ENCODE measurements around the gene PCYT2. TPM values are rescaled to one million over a fixed set of nuclear protein-coding genes. Genes with fewer than 3 reads are reported as not detected.

The PCYT2 gene
- total and polyA plus RNA-seq, 2 donors (not counting 1 experiment from before 2014, with no cell fraction given) = 33.4 to 34.9 TPM

DNA sequence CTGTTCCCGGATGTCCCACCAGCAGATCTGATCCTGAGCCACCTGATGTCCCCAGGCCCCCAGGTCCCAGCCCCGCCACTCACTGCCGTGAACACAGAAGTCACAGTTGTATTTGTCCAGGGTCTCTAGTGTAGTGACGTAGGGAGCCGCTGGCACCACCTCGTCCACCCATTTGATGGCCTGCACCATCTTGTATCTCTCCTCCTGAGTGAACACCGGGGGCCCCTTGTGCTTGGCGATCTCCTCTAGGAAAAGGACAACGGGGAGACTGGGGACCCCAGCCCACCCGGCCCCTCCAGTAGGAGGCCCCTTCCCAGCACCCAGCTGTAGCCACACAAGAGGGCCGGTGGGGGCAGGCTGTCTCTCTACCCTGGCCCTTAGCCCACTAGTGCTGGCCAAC, 2.4 kb downstream of the PCYT2 start:
- ChIA-PET POLR2A (no interaction called here), CTCF (no interaction called here)
- Histone ChIP-seq H3K9me3 (ENCODE audit: control extremely low read depth in 1 of 3, control insufficient read depth in 2 of 3, insufficient read depth in 1 of 3, low read length in 2 of 3) (peaks cover 0 to 3% (median 0%) of the 10 kb centered on the region in 3 donors), H3K79me2 (ENCODE audit: control insufficient read depth, insufficient read depth, low read length) (peaks cover 24% of the 10 kb centered on the region), H3K4me3 (ENCODE audit: control extremely low read depth in 1 of 5, extremely low read depth in 1 of 5, insufficient read depth in 1 of 5, low read depth in 2 of 5, low read length in 4 of 5) (no peak overlapping the region), H3K9ac (ENCODE audit: low read length) (no peak overlapping the region), H4K20me1 (ENCODE audit: control insufficient read depth, insufficient read depth, low read length, poor library complexity, severe bottlenecking) (peaks cover 36% of the 10 kb centered on the region), H3K4me1 (ENCODE audit: control insufficient read depth in 2 of 2, insufficient read depth in 2 of 2, low read length in 2 of 2) (peaks cover 10 to 14% of the 10 kb centered on the region in 2 donors), H3K27ac (ENCODE audit: low read length in 2 of 2) (no peak overlapping the region), H3K36me3 (replicated peaks in 1 of 2; ENCODE audit: control extremely low read depth in 1 of 2, control insufficient read depth in 1 of 2, extremely low read depth in 1 of 2, insufficient read depth in 2 of 2, low read length in 1 of 2) (peaks cover 0 to 35% of the 10 kb centered on the region in 2 experiments), H2AFZ (ENCODE audit: insufficient read depth, low read depth, low read length, poor library complexity, severe bottlenecking) (no peak overlapping the region), H3K27me3 (replicated peaks in 1 of 4; ENCODE audit: control extremely low read depth in 1 of 4, control insufficient read depth in 3 of 4, insufficient read depth in 4 of 4, low read length in 3 of 4) (no peaks in the 10 kb centered on the region), H3K4me2 (replicated peaks; ENCODE audit: low read depth, low read length, poor library complexity, severe bottlenecking) (no peak overlapping the region)
- TF ChIP-seq EZH2 (IDR thresholded peaks at IDR 0.05; ENCODE audit: borderline replicate concordance, insufficient read depth, low read depth, low read length, poor library complexity, severe bottlenecking) = no peak
- TF ChIP-seq, protein P1, sequence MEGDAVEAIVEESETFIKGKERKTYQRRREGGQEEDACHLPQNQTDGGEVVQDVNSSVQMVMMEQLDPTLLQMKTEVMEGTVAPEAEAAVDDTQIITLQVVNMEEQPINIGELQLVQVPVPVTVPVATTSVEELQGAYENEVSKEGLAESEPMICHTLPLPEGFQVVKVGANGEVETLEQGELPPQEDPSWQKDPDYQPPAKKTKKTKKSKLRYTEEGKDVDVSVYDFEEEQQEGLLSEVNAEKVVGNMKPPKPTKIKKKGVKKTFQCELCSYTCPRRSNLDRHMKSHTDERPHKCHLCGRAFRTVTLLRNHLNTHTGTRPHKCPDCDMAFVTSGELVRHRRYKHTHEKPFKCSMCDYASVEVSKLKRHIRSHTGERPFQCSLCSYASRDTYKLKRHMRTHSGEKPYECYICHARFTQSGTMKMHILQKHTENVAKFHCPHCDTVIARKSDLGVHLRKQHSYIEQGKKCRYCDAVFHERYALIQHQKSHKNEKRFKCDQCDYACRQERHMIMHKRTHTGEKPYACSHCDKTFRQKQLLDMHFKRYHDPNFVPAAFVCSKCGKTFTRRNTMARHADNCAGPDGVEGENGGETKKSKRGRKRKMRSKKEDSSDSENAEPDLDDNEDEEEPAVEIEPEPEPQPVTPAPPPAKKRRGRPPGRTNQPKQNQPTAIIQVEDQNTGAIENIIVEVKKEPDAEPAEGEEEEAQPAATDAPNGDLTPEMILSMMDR (IDR thresholded peaks at IDR 0.05) = no peak
- ATAC-seq (ENCODE audit: low read depth) = no peak
- WGBS (ENCODE audit: insufficient coverage) = 97% methylated on average over 11 of the region's 11 CpGs
- no peak overlapping the region for H3K4me3 Mint-ChIP-seq
- no peak overlapping the region for H3K27ac Mint-ChIP-seq
- no peaks in the 10 kb centered on the region for H3K27me3 Mint-ChIP-seq
- no peak for DNase-seq
- no peaks in the 10 kb centered on the region for H3K9me3 Mint-ChIP-seq (ENCODE audit: insufficient read depth)
- intact Hi-C loops (cut with micrococcal nuclease) = no loop called here
- peaks cover 10% of the 10 kb centered on the region for H3K4me1 Mint-ChIP-seq

DNA sequence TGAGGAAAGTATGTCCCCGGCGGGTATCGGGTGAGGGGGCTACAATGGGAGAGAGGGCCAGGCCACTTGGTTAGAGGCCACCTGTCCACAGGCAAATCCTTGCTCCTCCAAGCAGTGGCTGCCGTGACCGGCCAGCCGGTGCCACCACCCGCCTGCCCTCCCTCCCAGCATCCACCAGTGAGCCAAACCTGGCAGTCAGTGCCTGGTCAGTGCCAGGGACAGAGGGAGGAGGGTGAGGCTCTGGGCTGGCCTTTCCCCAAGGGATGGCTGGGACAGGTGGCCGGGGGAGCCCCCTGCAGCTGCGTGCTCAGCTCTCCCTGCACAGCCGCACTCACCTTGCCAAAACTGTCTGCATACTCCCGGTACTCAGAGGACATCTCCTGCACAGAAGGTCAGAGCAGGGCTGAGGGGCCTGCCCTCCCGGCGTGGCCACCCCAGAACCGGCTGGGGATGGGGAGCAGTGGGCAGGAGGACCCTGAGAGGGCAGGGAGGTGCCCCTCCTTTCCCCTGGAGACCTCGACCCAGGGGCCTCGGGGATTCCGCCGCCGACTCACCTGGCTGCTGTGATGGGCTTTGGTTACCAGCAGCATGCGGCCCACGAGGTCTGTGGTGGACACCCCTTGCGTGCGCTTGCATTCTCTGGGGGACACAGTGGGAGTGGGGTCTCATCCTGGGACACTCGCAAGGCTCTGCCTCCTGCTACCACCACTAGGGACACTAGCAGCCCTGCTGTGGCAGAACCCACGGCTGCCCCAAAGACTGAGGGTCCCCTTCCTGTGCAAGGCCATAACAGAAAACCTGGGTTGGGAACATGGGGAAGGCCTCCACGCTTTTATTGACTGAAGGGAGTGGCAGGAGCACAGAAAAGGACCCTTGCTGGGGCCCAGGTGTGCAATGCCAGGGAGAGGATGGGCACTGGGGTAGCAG, 3.7 kb downstream of the PCYT2 start:
- Mint-ChIP-seq H3K4me1 (peaks cover 10% of the 10 kb centered on the region), H3K27me3 (no peaks in the 10 kb centered on the region), H3K4me3 (no peak overlapping the region), H3K9me3 (ENCODE audit: insufficient read depth) (no peaks in the 10 kb centered on the region), H3K27ac (no peak overlapping the region)
- DNase-seq (no peak), ATAC-seq (ENCODE audit: low read depth) (no peak)
- ChIA-PET CTCF (no interaction called here), POLR2A (interaction anchor here (0.7 kb wide), 1 partner anchor 11 kb away, joined by 5 read pairs; no protein-coding TSS in a partner anchor)
- H3K4me1 ChIP-seq (ENCODE audit: control insufficient read depth in 2 of 2, insufficient read depth in 2 of 2, low read length in 2 of 2) = peaks cover 14% of the 10 kb centered on the region in 2 donors
- peaks cover 0 to 23% of the 10 kb centered on the region in 2 experiments for H3K36me3 ChIP-seq (replicated peaks in 1 of 2; ENCODE audit: control extremely low read depth in 1 of 2, control insufficient read depth in 1 of 2, extremely low read depth in 1 of 2, insufficient read depth in 2 of 2, low read length in 1 of 2)
- intact Hi-C loops (cut with micrococcal nuclease) = no loop called here
- H3K27me3 ChIP-seq (replicated peaks in 1 of 4; ENCODE audit: control extremely low read depth in 1 of 4, control insufficient read depth in 3 of 4, insufficient read depth in 4 of 4, low read length in 3 of 4) = peaks cover 0 to 6% (median 2%) of the 10 kb centered on the region in 4 experiments
- no peak overlapping the region for H3K4me3 ChIP-seq (ENCODE audit: control extremely low read depth in 1 of 5, extremely low read depth in 1 of 5, insufficient read depth in 1 of 5, low read depth in 2 of 5, low read length in 4 of 5)
- H3K79me2 ChIP-seq (ENCODE audit: control insufficient read depth, insufficient read depth, low read length) = peaks cover 24% of the 10 kb centered on the region
- TF ChIP-seq, protein P1 (IDR thresholded peaks at IDR 0.05) = no peak
- TF ChIP-seq EZH2 (IDR thresholded peaks at IDR 0.05; ENCODE audit: borderline replicate concordance, insufficient read depth, low read depth, low read length, poor library complexity, severe bottlenecking) = no peak
- H4K20me1 ChIP-seq (ENCODE audit: control insufficient read depth, insufficient read depth, low read length, poor library complexity, severe bottlenecking) = peaks cover 30% of the 10 kb centered on the region
- peaks cover 0 to 3% (median 0%) of the 10 kb centered on the region in 3 donors for H3K9me3 ChIP-seq (ENCODE audit: control extremely low read depth in 1 of 3, control insufficient read depth in 2 of 3, insufficient read depth in 1 of 3, low read length in 2 of 3)
- WGBS (ENCODE audit: insufficient coverage) = 98% methylated on average over 19 of the region's 26 CpGs
- H3K27ac ChIP-seq (ENCODE audit: low read length in 2 of 2) = no peak overlapping the region
- H2AFZ ChIP-seq (ENCODE audit: insufficient read depth, low read depth, low read length, poor library complexity, severe bottlenecking) = no peak overlapping the region
- H3K9ac ChIP-seq (ENCODE audit: low read length) = no peak overlapping the region
- H3K4me2 ChIP-seq (replicated peaks; ENCODE audit: low read depth, low read length, poor library complexity, severe bottlenecking) = no peak overlapping the region
